Mesenchymal stem cell (in vitro differentiated cells and primary cell): ENCODE measurements around the gene HAO2.

Source experiments
- DNase-seq: peaks from one replicate; pipeline ENCODE4 v3.0.0-alpha.2; 2013
- H2AFZ ChIP-seq: one replicate; pipeline ENCODE4 v1.6.1; 2013; ENCODE audit warnings: low read depth, mild to moderate bottlenecking, control low read depth, inconsistent platforms, low read length, moderate library complexity
- H2AK5ac ChIP-seq: 2 replicates; pipeline ENCODE4 v1.6.1; 2013; ENCODE audit warnings: low read length, moderate library complexity, mild to moderate bottlenecking, inconsistent platforms; ENCODE audit not compliant: severe bottlenecking
- H2BK120ac ChIP-seq: one replicate; pipeline ENCODE4 v1.6.1; 2013; ENCODE audit warnings: low read depth, mild to moderate bottlenecking, inconsistent platforms, low read length, moderate library complexity
- H2BK12ac ChIP-seq, 2 experiments: one replicate each; pipeline ENCODE4 v1.6.1; 2013; ENCODE audit warnings: inconsistent platforms in 2 of 2, low read length in 2 of 2, mild to moderate bottlenecking in 2 of 2, moderate library complexity in 2 of 2, control low read depth in 1 of 2
- H2BK15ac ChIP-seq: one replicate; pipeline ENCODE4 v1.6.1; 2013; ENCODE audit warnings: mild to moderate bottlenecking, low read depth, inconsistent platforms; ENCODE audit not compliant: poor library complexity, severe bottlenecking
- H2BK5ac ChIP-seq: 2 replicates; pipeline ENCODE4 v1.6.1; 2013; ENCODE audit warnings: low read depth, mild to moderate bottlenecking, low read length, control low read depth, inconsistent platforms; ENCODE audit not compliant: poor library complexity, severe bottlenecking
- H3K14ac ChIP-seq, 2 experiments: one replicate each; pipeline ENCODE4 v1.6.1; 2013; ENCODE audit warnings: inconsistent platforms in 2 of 2, low read length in 2 of 2, control low read depth in 1 of 2, mild to moderate bottlenecking in 1 of 2, moderate library complexity in 1 of 2
- H3K18ac ChIP-seq, 2 experiments: one replicate each; pipeline ENCODE4 v1.6.1; 2013; ENCODE audit warnings: inconsistent platforms in 2 of 2, low read length in 2 of 2, control low read depth in 1 of 2, low read depth in 1 of 2, mild to moderate bottlenecking in 1 of 2
- H3K23ac ChIP-seq, 2 experiments: one replicate each; pipeline ENCODE4 v1.6.1; 2013; ENCODE audit warnings: inconsistent platforms in 2 of 2, low read length in 2 of 2, mild to moderate bottlenecking in 2 of 2, moderate library complexity in 2 of 2, control low read depth in 1 of 2
- H3K27ac ChIP-seq: 2 replicates; pipeline ENCODE4 v1.5.1; 2013; ENCODE audit warnings: mild to moderate bottlenecking, moderate library complexity, low read length, control low read depth, inconsistent platforms; ENCODE audit not compliant: poor library complexity, severe bottlenecking
- H3K27me3 ChIP-seq, 2 experiments: 2 replicates each; pipeline versions ENCODE4 v1.6.1 to v1.7.0; 2013; ENCODE audit warnings: low read length in 2 of 2, mild to moderate bottlenecking in 2 of 2, moderate library complexity in 2 of 2, control low read depth in 1 of 2, inconsistent platforms in 1 of 2; ENCODE audit not compliant: control insufficient read depth in 1 of 2, insufficient read depth in 1 of 2
- H3K36me3 ChIP-seq, 2 experiments: 2 replicates each; pipeline versions ENCODE4 v1.6.1 to v1.7.0; 2013; ENCODE audit warnings: low read length in 2 of 2, control low read depth in 1 of 2, inconsistent platforms in 1 of 2, low read depth in 1 of 2, mild to moderate bottlenecking in 1 of 2; ENCODE audit not compliant: insufficient read depth in 2 of 2, control insufficient read depth in 1 of 2
- H3K4ac ChIP-seq, 2 experiments: one replicate each; pipeline ENCODE4 v1.6.1; 2013; ENCODE audit warnings: inconsistent platforms in 2 of 2, low read length in 2 of 2, mild to moderate bottlenecking in 2 of 2, moderate library complexity in 2 of 2, control low read depth in 1 of 2, low read depth in 1 of 2
- H3K4me1 ChIP-seq: 2 replicates; pipeline ENCODE4 v1.6.1; 2013; ENCODE audit warnings: low read depth, low read length, control low read depth; ENCODE audit not compliant: control insufficient read depth, insufficient read depth
- H3K4me2 ChIP-seq: 2 replicates; pipeline ENCODE4 v1.6.1; 2013; ENCODE audit warnings: low read length, mild to moderate bottlenecking, inconsistent platforms; ENCODE audit not compliant: poor library complexity, severe bottlenecking
- H3K4me3 ChIP-seq, 2 experiments: 2 replicates each; pipeline versions ENCODE4 v1.5.1 to v1.7.0; 2013; ENCODE audit warnings: low read length in 2 of 2, mild to moderate bottlenecking in 2 of 2, control low read depth in 1 of 2, low read depth in 1 of 2; ENCODE audit not compliant: insufficient read depth in 1 of 2
- H3K79me1 ChIP-seq: replicated peaks from 2 replicates; pipeline ENCODE4 v1.6.1; 2013; ENCODE audit warnings: mild to moderate bottlenecking, control low read depth, low read length, inconsistent platforms; ENCODE audit not compliant: poor library complexity, severe bottlenecking
- H3K9ac ChIP-seq: 2 replicates; pipeline ENCODE4 v1.7.0; 2013; ENCODE audit warnings: mild to moderate bottlenecking, low read length, moderate library complexity
- H3K9me3 ChIP-seq: 2 replicates; pipeline ENCODE4 v1.7.0; 2013; ENCODE audit warnings: mild to moderate bottlenecking, low read length; ENCODE audit not compliant: control insufficient read depth
- H4K8ac ChIP-seq: one replicate; pipeline ENCODE4 v1.6.1; 2013; ENCODE audit warnings: inconsistent platforms, mild to moderate bottlenecking, low read length, moderate library complexity
- H4K91ac ChIP-seq: one replicate; pipeline ENCODE4 v1.6.1; 2013; ENCODE audit warnings: mild to moderate bottlenecking, low read length, inconsistent platforms
- WGBS: methylation state at CpG from one replicate; pipeline ENCODE4 v1.1.7; 2013; ENCODE audit warnings: mixed read lengths; 5-methylcytosine and 5-hydroxymethylcytosine counted together

Gene HAO2

GRCh38 chr1:119372503-119373086 is 4.0 kb downstream of the HAO2 start:
- H2BK120ac ChIP-seq = no peak overlapping the region
- H3K4ac ChIP-seq = no peak overlapping the region
- H2BK15ac ChIP-seq = no peak overlapping the region
- peaks cover 0 to 42% of the 10 kb centered on the region in 2 experiments for H3K27me3 ChIP-seq
- H3K9me3 ChIP-seq = no peaks in the 10 kb centered on the region
- no peak overlapping the region for H4K91ac ChIP-seq
- no peak overlapping the region for H3K18ac ChIP-seq
- no peaks in the 10 kb centered on the region for H3K79me1 ChIP-seq
- no peak overlapping the region for H3K14ac ChIP-seq
- H3K27ac ChIP-seq = no peak overlapping the region
- H2BK12ac ChIP-seq = no peak overlapping the region
- H3K4me3 ChIP-seq = no peak overlapping the region
- H3K36me3 ChIP-seq = no peaks in the 10 kb centered on the region
- no peak overlapping the region for H4K8ac ChIP-seq
- H3K4me2 ChIP-seq = no peak overlapping the region
- no peaks in the 10 kb centered on the region for H3K4me1 ChIP-seq
- H2BK5ac ChIP-seq = no peak overlapping the region
- WGBS = 46% methylated on average over 6 of the region's 6 CpGs
- no peak overlapping the region for H2AFZ ChIP-seq
- no peak overlapping the region for H3K23ac ChIP-seq
- DNase-seq = peak; percentile 2
- no peak overlapping the region for H3K9ac ChIP-seq
- no peak overlapping the region for H2AK5ac ChIP-seq

DNA sequence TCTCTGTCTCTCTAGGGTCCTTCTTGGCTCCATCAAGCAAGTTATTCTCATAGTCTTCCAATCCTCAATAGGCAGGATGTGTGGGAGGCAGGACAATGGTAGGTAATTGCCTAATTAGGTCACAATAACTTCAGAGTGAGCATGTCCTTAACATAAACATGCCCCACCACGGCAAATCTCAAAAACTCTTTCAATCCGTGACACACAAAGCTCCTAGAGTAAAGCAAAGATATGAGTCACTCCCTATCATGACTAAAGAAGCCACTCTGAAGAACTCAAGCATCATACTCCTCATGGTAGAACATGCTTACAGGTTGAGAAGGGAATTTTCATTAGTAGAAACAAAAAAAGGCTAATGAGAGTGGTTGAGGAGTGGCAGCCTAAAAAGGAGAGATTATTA is 4.9 kb downstream of the HAO2 start:
- H2BK12ac ChIP-seq = no peak overlapping the region
- H3K36me3 ChIP-seq = no peaks in the 10 kb centered on the region
- WGBS = 17% methylated on average over 1 of the region's 2 CpGs
- peak; percentile 9 for DNase-seq
- H3K4ac ChIP-seq = no peak overlapping the region
- H3K4me2 ChIP-seq = no peak overlapping the region
- H3K9ac ChIP-seq = no peak overlapping the region
- no peaks in the 10 kb centered on the region for H3K9me3 ChIP-seq
- no peak overlapping the region for H2BK15ac ChIP-seq
- no peak overlapping the region for H3K18ac ChIP-seq
- H2AK5ac ChIP-seq = no peak overlapping the region
- H4K8ac ChIP-seq = no peak overlapping the region
- H3K4me1 ChIP-seq = no peaks in the 10 kb centered on the region
- no peak overlapping the region for H3K4me3 ChIP-seq
- no peak overlapping the region for H2BK5ac ChIP-seq
- H3K23ac ChIP-seq = no peak overlapping the region
- peaks cover 0 to 42% of the 10 kb centered on the region in 2 experiments for H3K27me3 ChIP-seq
- H3K14ac ChIP-seq = no peak overlapping the region
- no peak overlapping the region for H4K91ac ChIP-seq
- H2BK120ac ChIP-seq = no peak overlapping the region
- H3K79me1 ChIP-seq = no peaks in the 10 kb centered on the region
- no peak overlapping the region for H2AFZ ChIP-seq
- H3K27ac ChIP-seq = no peak overlapping the region

DNA sequence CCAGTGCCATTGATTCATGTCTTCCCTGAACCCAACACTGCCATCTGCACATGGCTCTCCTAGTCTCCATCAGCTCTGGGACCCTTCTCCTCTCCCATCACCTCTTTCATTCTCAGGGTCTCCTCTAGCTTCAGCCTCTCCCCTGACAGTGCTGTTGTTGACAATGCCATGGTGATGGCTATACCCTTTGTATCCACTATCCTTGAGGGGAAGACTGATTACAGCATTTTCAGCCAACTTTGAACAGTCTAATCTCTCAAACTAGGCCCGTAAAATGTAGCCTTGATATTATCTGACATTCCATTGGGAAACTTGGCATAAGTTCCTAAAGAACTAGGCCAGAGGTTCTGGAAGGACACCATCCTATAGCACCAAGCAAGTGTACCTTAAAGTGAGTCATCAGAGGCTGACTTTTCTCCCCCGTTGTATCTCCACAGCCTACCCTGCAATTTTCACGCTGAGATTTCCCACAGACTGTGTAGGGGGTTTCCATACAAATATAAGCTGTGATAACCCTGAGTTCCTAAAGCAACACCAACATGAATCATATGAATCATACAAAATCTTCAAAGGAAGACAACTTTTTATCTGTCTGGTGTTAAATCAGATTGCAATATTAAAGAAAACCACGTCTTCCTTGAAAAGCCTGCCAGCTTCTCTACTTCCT is 5.8 kb downstream of the HAO2 start:
- Histone ChIP-seq H2AK5ac (no peak overlapping the region), H3K4me1 (no peaks in the 10 kb centered on the region), H4K8ac (no peak overlapping the region), H3K9ac (no peak overlapping the region), H2AFZ (no peak overlapping the region), H3K79me1 (no peaks in the 10 kb centered on the region), H2BK15ac (no peak overlapping the region), H3K4me3 (no peak overlapping the region), H4K91ac (no peak overlapping the region), H2BK12ac (no peak overlapping the region), H3K27ac (no peak overlapping the region), H3K4ac (no peak overlapping the region), H3K23ac (no peak overlapping the region), H3K4me2 (no peak overlapping the region), H3K18ac (no peak overlapping the region), H2BK120ac (no peak overlapping the region), H3K36me3 (no peaks in the 10 kb centered on the region), H2BK5ac (no peak overlapping the region), H3K9me3 (no peaks in the 10 kb centered on the region), H3K14ac (no peak overlapping the region), H3K27me3 (peaks cover 0 to 40% of the 10 kb centered on the region in 2 experiments)
- no peak for DNase-seq
- 71% methylated on average over 4 of the region's 4 CpGs for WGBS

GRCh38 chr1:119375366-119375765 is 6.8 kb downstream of the HAO2 start:
- H4K8ac ChIP-seq = no peak overlapping the region
- H3K27ac ChIP-seq = no peak overlapping the region
- H3K4ac ChIP-seq = no peak overlapping the region
- peaks cover 0 to 39% of the 10 kb centered on the region in 2 experiments for H3K27me3 ChIP-seq
- H3K4me1 ChIP-seq = no peaks in the 10 kb centered on the region
- H3K4me2 ChIP-seq = no peak overlapping the region
- H3K9me3 ChIP-seq = no peaks in the 10 kb centered on the region
- no peak overlapping the region for H3K9ac ChIP-seq
- H2BK5ac ChIP-seq = no peak overlapping the region
- no CpG with 5 or more reads among the region's 1 CpG for WGBS
- H3K18ac ChIP-seq = no peak overlapping the region
- no peak overlapping the region for H3K4me3 ChIP-seq
- H2AFZ ChIP-seq = no peak overlapping the region
- no peak for DNase-seq
- no peak overlapping the region for H2BK15ac ChIP-seq
- no peaks in the 10 kb centered on the region for H3K79me1 ChIP-seq
- no peak overlapping the region for H4K91ac ChIP-seq
- H3K36me3 ChIP-seq = no peaks in the 10 kb centered on the region
- H2AK5ac ChIP-seq = no peak overlapping the region
- H2BK12ac ChIP-seq = no peak overlapping the region
- no peak overlapping the region for H3K23ac ChIP-seq
- H3K14ac ChIP-seq = no peak overlapping the region
- H2BK120ac ChIP-seq = no peak overlapping the region
